Esophagus muscularis mucosa (tissue), 3 donors: Measurements from ENCODE around the gene DAZAP1.

Experiments
- POLR2A ChIP-seq: fragments of 450-650 bp; IDR thresholded peaks from one replicate; pipeline ENCODE4 v1.6.1; 2017; ENCODE audit warnings: antibody characterized with exemption, moderate library complexity, mild to moderate bottlenecking, low read depth
- POLR2AphosphoS5 ChIP-seq, 2 donors: sonication (generic); formaldehyde crosslinking; IDR thresholded peaks; one replicate each; pipeline ENCODE4 v1.6.1; 2017; ENCODE audit warnings: antibody characterized with exemption in 2 of 2
- TF ChIP-seq, protein P1 (sequence below), 3 experiments: fragments of 200-600 bp in 2 of 3; fragments of 450-650 bp in 1 of 3; sonication (generic) in 2 of 3; IDR thresholded peaks; one replicate each; pipeline ENCODE4 v1.5.1; 2017 to 2019; ENCODE audit warnings: antibody characterized with exemption in 3 of 3, mild to moderate bottlenecking in 2 of 3, moderate library complexity in 1 of 3

DNA sequence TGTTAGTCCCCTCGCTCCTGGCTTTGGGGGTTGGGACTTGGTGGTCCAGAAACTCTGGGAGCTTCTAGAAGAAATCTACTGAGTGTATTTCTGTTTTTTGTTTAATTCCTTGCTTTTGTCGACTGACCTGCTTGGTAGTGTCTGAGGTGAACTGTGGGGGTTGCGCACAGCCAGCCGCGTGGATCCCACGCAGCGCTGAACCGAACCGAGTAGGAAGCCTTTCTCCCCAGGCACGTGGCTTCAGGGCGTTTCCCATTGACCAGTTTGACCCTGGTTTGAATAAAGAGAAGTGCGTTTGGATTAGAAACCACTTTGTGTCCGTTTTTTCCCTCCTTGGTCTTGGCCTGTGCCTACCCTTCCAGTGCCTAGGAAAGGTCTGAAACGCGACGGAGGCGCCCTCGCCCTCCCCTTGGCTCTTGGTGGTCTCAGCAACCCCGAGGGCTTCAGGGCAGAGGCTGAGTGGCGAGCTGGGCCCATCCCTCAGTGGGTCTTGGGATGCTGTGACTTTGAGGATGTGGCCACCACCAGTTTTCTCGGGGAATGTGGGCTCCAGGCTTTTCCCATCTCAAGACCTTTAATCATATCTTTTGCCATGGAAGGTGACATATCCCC, 28.1 kb downstream of the DAZAP1 start:
- TF ChIP-seq POLR2AphosphoS5 (IDR thresholded peaks at IDR 0.05) (no peak), POLR2A (no peak)
- TF ChIP-seq, protein P1, sequence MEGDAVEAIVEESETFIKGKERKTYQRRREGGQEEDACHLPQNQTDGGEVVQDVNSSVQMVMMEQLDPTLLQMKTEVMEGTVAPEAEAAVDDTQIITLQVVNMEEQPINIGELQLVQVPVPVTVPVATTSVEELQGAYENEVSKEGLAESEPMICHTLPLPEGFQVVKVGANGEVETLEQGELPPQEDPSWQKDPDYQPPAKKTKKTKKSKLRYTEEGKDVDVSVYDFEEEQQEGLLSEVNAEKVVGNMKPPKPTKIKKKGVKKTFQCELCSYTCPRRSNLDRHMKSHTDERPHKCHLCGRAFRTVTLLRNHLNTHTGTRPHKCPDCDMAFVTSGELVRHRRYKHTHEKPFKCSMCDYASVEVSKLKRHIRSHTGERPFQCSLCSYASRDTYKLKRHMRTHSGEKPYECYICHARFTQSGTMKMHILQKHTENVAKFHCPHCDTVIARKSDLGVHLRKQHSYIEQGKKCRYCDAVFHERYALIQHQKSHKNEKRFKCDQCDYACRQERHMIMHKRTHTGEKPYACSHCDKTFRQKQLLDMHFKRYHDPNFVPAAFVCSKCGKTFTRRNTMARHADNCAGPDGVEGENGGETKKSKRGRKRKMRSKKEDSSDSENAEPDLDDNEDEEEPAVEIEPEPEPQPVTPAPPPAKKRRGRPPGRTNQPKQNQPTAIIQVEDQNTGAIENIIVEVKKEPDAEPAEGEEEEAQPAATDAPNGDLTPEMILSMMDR (IDR thresholded peaks at IDR 0.05): no peak
